ENCODE data around the gene PTPRQ. TPM values are rescaled to one million over a fixed set of nuclear protein-coding genes. Genes with fewer than 3 reads are reported as not detected.

The PTPRQ gene
- total and polyA plus RNA-seq, 2 of the 8 experiments (the other 6 are each of a cell fraction or from before 2014, with no cell fraction given): not detected

GRCh38 chr12:80634903-80635302 lies 190.9 kb downstream of the PTPRQ start (continued):
- TF ChIP-seq CHD7 (IDR thresholded peaks at IDR 0.05; ENCODE audit: insufficient replicate concordance, low read length): no peak
- no peak for TF ChIP-seq GTF2F1 (IDR thresholded peaks at IDR 0.05; ENCODE audit: borderline replicate concordance, low read depth, low read length)
- no peak for TF ChIP-seq NANOG (IDR thresholded peaks at IDR 0.05; ENCODE audit: insufficient read depth, low read depth, low read length, poor library complexity, severe bottlenecking)
- TF ChIP-seq EGR1 (IDR thresholded peaks at IDR 0.05; ENCODE audit: borderline replicate concordance, low read depth, low read length): no peak
- TF ChIP-seq TAF1 (IDR thresholded peaks at IDR 0.05; ENCODE audit: low read depth, low read length): no peak
- no peak for TF ChIP-seq SIRT6 (IDR thresholded peaks at IDR 0.05; ENCODE audit: low read length)
- TF ChIP-seq ASH2L (IDR thresholded peaks at IDR 0.05; ENCODE audit: low read length): no peak
- no peak for TF ChIP-seq CTBP2 (IDR thresholded peaks at IDR 0.05; ENCODE audit: borderline replicate concordance, insufficient read depth, insufficient read length, low read length)
- TF ChIP-seq PHF8 (conservative IDR thresholded peaks at IDR 0.05; ENCODE audit: low read depth, low read length): no peak
- no peak for TF ChIP-seq SP1 (IDR thresholded peaks at IDR 0.05; ENCODE audit: low read depth, low read length)
- no peak for TF ChIP-seq SP4 (IDR thresholded peaks at IDR 0.05; ENCODE audit: low read length)
- TF ChIP-seq BACH1 (IDR thresholded peaks at IDR 0.05; ENCODE audit: low read length): no peak
- no peak for TF ChIP-seq SRF (IDR thresholded peaks at IDR 0.05; ENCODE audit: low read depth, low read length)
- TF ChIP-seq SIX5 (IDR thresholded peaks at IDR 0.05; ENCODE audit: low read depth, low read length): no peak

All from H1 (cell line).